Measurements from ENCODE around the gene PACSIN2. TPM values are rescaled to one million over a fixed set of nuclear protein-coding genes. Genes with fewer than 3 reads are reported as not detected.

Gene PACSIN2
- total RNA-seq, 1 donor from 2014 or later, result 87.8 TPM

DNA sequence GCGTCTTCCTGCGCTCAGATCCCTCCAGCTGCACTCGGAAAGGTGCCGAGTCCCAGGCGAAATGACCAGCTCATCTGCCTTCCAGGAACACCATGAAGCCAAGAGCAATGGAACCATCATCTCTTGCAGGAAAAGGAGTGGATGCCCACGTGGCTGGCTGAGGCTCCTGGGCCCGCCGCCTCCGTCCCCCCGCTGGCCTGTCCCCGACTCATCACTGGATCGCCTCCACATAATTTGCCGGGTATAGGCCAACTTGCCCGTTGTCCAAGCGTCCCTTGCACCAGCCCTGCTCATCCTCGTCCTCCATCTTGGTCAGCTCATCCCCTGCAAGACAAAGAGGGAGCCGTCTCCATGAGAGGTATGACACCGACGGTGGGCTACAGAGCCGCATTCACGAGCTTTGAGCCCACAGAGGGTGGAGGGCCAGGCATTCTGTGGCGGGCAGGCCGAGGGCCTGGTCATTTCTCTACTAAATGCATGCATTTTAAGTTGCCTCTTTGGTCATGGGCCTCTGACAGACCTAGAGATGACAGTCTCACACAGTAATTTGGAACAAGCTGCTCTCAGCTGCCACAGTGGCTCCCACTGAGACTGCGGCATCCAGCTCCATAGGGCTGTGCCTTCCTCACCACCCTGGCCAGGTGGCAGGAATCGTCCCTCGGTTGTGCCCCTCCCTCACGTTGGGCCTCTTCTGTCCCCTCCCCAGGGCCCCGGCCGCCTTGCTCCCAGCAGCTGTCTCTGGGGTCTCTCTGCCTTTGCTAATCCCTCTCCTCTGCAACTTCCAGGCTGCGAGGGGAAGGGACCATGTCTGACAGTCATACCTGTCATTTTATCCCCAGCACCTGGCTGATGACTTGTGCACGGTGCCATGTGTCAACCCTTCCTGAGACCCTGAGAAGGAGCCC, 143.6 kb downstream of the PACSIN2 start:
- DNase-seq (ENCODE audit: low read depth) (no peak), FAIRE-seq (no peak)
- Histone ChIP-seq H2AFZ (ENCODE audit: low read depth, low read length) (no peak overlapping the region), H3K9ac (ENCODE audit: low read length) (no peak overlapping the region), H3K4me1 (ENCODE audit: insufficient read depth, low read length) (peaks cover 6% of the 10 kb centered on the region), H4K20me1 (ENCODE audit: insufficient read depth, low read length) (no peaks in the 10 kb centered on the region), H3K4me3 (ENCODE audit: insufficient read depth, low read depth, low read length) (no peak overlapping the region), H3K36me3 (ENCODE audit: insufficient read depth, low read length) (peaks cover 7% of the 10 kb centered on the region), H3K27me3 (ENCODE audit: insufficient read depth, low read length) (no peaks in the 10 kb centered on the region), H3K4me2 (ENCODE audit: low read length) (no peak overlapping the region), H3K79me2 (ENCODE audit: insufficient read depth, low read length) (no peaks in the 10 kb centered on the region), H3K9me3 (ENCODE audit: insufficient read depth, low read depth, low read length) (no peaks in the 10 kb centered on the region), H3K27ac (ENCODE audit: low read depth, low read length) (no peak overlapping the region)
- TF ChIP-seq EZH2 (IDR thresholded peaks at IDR 0.05; ENCODE audit: insufficient read depth, low read length), result no peak
- TF ChIP-seq, protein P1, sequence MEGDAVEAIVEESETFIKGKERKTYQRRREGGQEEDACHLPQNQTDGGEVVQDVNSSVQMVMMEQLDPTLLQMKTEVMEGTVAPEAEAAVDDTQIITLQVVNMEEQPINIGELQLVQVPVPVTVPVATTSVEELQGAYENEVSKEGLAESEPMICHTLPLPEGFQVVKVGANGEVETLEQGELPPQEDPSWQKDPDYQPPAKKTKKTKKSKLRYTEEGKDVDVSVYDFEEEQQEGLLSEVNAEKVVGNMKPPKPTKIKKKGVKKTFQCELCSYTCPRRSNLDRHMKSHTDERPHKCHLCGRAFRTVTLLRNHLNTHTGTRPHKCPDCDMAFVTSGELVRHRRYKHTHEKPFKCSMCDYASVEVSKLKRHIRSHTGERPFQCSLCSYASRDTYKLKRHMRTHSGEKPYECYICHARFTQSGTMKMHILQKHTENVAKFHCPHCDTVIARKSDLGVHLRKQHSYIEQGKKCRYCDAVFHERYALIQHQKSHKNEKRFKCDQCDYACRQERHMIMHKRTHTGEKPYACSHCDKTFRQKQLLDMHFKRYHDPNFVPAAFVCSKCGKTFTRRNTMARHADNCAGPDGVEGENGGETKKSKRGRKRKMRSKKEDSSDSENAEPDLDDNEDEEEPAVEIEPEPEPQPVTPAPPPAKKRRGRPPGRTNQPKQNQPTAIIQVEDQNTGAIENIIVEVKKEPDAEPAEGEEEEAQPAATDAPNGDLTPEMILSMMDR (IDR thresholded peaks at IDR 0.05; ENCODE audit: insufficient read depth, low read depth, low read length), result no peak
- Mint-ChIP-seq H3K4me3 (ENCODE audit: unreplicated experiment) (no peak overlapping the region), H3K27ac (ENCODE audit: unreplicated experiment) (no peak overlapping the region), H3K27me3 (ENCODE audit: low read depth, unreplicated experiment) (no peaks in the 10 kb centered on the region), H3K36me3 (ENCODE audit: low read depth, unreplicated experiment) (peaks cover 7% of the 10 kb centered on the region), H3K4me1 (ENCODE audit: low read depth, unreplicated experiment) (peaks cover 1% of the 10 kb centered on the region), H3K9me3 (ENCODE audit: unreplicated experiment) (no peaks in the 10 kb centered on the region)

DNA sequence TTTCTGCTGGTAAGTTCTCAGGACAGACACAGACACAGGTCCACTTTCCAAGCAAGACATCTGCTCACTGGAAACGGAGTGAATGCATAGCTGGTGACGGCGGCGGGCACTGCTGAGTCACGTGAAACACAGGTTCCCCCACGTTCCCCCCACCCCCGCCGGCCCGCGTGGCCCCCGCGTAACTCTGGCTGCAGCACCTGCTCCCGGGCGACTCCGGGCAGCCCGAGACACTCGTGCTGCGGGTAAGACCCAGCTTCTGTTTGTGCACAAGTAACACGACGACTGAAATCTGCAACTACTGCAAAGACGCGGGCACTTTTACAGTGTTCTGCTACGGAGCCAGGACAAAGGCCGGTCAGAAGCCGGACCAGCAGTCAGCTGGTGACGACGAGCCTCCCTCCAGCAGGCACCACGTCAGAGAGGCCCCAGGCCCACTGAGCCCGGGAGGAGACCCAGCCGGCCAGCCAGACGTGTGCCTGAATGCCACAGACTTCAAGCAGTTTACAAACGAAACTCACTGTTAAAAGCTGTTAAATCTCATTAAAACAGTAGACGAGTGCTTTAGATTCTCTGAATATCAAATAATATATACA, 145.0 kb downstream of the PACSIN2 start:
- H4K20me1 ChIP-seq (ENCODE audit: insufficient read depth, low read length), result no peaks in the 10 kb centered on the region
- H3K79me2 ChIP-seq (ENCODE audit: insufficient read depth, low read length), result no peaks in the 10 kb centered on the region
- TF ChIP-seq, protein P1 (IDR thresholded peaks at IDR 0.05; ENCODE audit: insufficient read depth, low read depth, low read length), result no peak
- TF ChIP-seq EZH2 (IDR thresholded peaks at IDR 0.05; ENCODE audit: insufficient read depth, low read length), result no peak
- FAIRE-seq (no peak), DNase-seq (ENCODE audit: low read depth) (no peak)
- H3K36me3 Mint-ChIP-seq (ENCODE audit: low read depth, unreplicated experiment), result peaks cover 4% of the 10 kb centered on the region
- no peak overlapping the region for H3K4me3 Mint-ChIP-seq (ENCODE audit: unreplicated experiment)
- no peak overlapping the region for H3K27ac Mint-ChIP-seq (ENCODE audit: unreplicated experiment)
- H3K4me2 ChIP-seq (ENCODE audit: low read length), result no peak overlapping the region
- H3K9ac ChIP-seq (ENCODE audit: low read length), result no peak overlapping the region
- H3K4me1 Mint-ChIP-seq (ENCODE audit: low read depth, unreplicated experiment), result peaks cover 1% of the 10 kb centered on the region
- no peak overlapping the region for H3K27ac ChIP-seq (ENCODE audit: low read depth, low read length)
- H3K36me3 ChIP-seq (ENCODE audit: insufficient read depth, low read length), result peaks cover 5% of the 10 kb centered on the region
- H3K4me3 ChIP-seq (ENCODE audit: insufficient read depth, low read depth, low read length), result no peak overlapping the region
- H3K27me3 ChIP-seq (ENCODE audit: insufficient read depth, low read length), result no peaks in the 10 kb centered on the region
- H2AFZ ChIP-seq (ENCODE audit: low read depth, low read length), result no peak overlapping the region
- H3K4me1 ChIP-seq (ENCODE audit: insufficient read depth, low read length), result peaks cover 6% of the 10 kb centered on the region
- H3K9me3 ChIP-seq (ENCODE audit: insufficient read depth, low read depth, low read length), result no peaks in the 10 kb centered on the region
- H3K9me3 Mint-ChIP-seq (ENCODE audit: unreplicated experiment), result no peaks in the 10 kb centered on the region
- H3K27me3 Mint-ChIP-seq (ENCODE audit: low read depth, unreplicated experiment), result no peaks in the 10 kb centered on the region

Measured in astrocyte (in vitro differentiated cells and primary cell).